Activated naive CD8-positive, alpha-beta T cell treated with anti-CD3 and anti-CD28 coated beads for 36 hours (primary cell): ENCODE data around the gene DNAH11. TPM values are rescaled to one million over a fixed set of nuclear protein-coding genes. Genes with fewer than 3 reads are reported as not detected.
"Not testable (repeated sequence)": the region's sequence is repeated elsewhere in the genome, so short reads cannot be mapped to it uniquely, and the experiment has no call there.

Experiments
- DNase-seq: peaks from one replicate; pipeline ENCODE4 v3.0.0; 2021
- H3K27ac Mint-ChIP-seq: one replicate; pipeline ENCODE4 v1.8.0; 2022; ENCODE audit warnings: mild to moderate bottlenecking, moderate library complexity, mixed read lengths
- H3K27me3 Mint-ChIP-seq: one replicate; pipeline ENCODE4 v1.8.0; 2022; ENCODE audit warnings: mild to moderate bottlenecking, mixed read lengths
- H3K36me3 Mint-ChIP-seq: one replicate; pipeline ENCODE4 v1.8.0; 2021; ENCODE audit warnings: mild to moderate bottlenecking, mixed read lengths
- H3K4me1 Mint-ChIP-seq: one replicate; pipeline ENCODE4 v1.8.0; 2021; ENCODE audit warnings: mixed read lengths
- H3K4me3 Mint-ChIP-seq: one replicate; pipeline ENCODE4 v1.8.0; 2022; ENCODE audit warnings: mild to moderate bottlenecking, moderate library complexity, mixed read lengths
- H3K9me3 Mint-ChIP-seq: one replicate; pipeline ENCODE4 v1.8.0; 2022; ENCODE audit warnings: mixed read lengths
- total RNA-seq, 2 experiments: library from RNA; stranded (reverse); gene quantifications; one replicate each; pipeline ENCODE4 v1.2.3, GENCODE V29; 2021

The DNAH11 gene
- total RNA-seq, 2 experiments from 2014 or later: 0.02 TPM; not detected in 1

- no peak overlapping the region for H3K4me3 Mint-ChIP-seq
- H3K27me3 Mint-ChIP-seq: no peaks in the 10 kb centered on the region
- no peaks in the 10 kb centered on the region for H3K9me3 Mint-ChIP-seq
- no peak for DNase-seq
- H3K4me1 Mint-ChIP-seq: peaks cover 2% of the 10 kb centered on the region
- no peak overlapping the region for H3K27ac Mint-ChIP-seq
- H3K36me3 Mint-ChIP-seq: peaks cover 9% of the 10 kb centered on the region
Observed at GRCh38 chr7:21869785-21870402, 327.1 kb downstream of the DNAH11 start.

- Mint-ChIP-seq H3K36me3 (peaks cover 5% of the 10 kb centered on the region), H3K4me1 (no peaks in the 10 kb centered on the region), H3K9me3 (no peaks in the 10 kb centered on the region), H3K27ac (no peak overlapping the region), H3K27me3 (no peaks in the 10 kb centered on the region), H3K4me3 (no peak overlapping the region)
- DNase-seq: no peak
Observed at GRCh38 chr7:21883069-21883468, 340.2 kb downstream of the DNAH11 start.

- H3K4me1 Mint-ChIP-seq, H3K27me3 Mint-ChIP-seq, H3K27ac Mint-ChIP-seq, H3K4me3 Mint-ChIP-seq, H3K36me3 Mint-ChIP-seq, H3K9me3 Mint-ChIP-seq, DNase-seq: not testable (repeated sequence)
Observed at GRCh38 chr7:21883501-21883900, 340.7 kb downstream of the DNAH11 start.

GRCh38 chr7:21884496-21884895 is 341.7 kb downstream of the DNAH11 start:
- Mint-ChIP-seq H3K4me1 (no peaks in the 10 kb centered on the region), H3K27me3 (no peaks in the 10 kb centered on the region), H3K27ac (no peak overlapping the region), H3K4me3 (no peak overlapping the region), H3K9me3 (no peaks in the 10 kb centered on the region), H3K36me3 (peaks cover 4% of the 10 kb centered on the region)
- DNase-seq: no peak

- H3K27me3 Mint-ChIP-seq: no peaks in the 10 kb centered on the region
- H3K27ac Mint-ChIP-seq: no peak overlapping the region
- no peak for DNase-seq
- H3K9me3 Mint-ChIP-seq: no peaks in the 10 kb centered on the region
- no peaks in the 10 kb centered on the region for H3K4me1 Mint-ChIP-seq
- no peak overlapping the region for H3K4me3 Mint-ChIP-seq
- H3K36me3 Mint-ChIP-seq: peaks cover 3% of the 10 kb centered on the region
Observed at GRCh38 chr7:21886396-21886795, 343.6 kb downstream of the DNAH11 start.

- Mint-ChIP-seq H3K9me3 (no peaks in the 10 kb centered on the region), H3K27ac (no peak overlapping the region), H3K27me3 (no peaks in the 10 kb centered on the region), H3K36me3 (peaks cover 3% of the 10 kb centered on the region), H3K4me3 (no peak overlapping the region), H3K4me1 (no peaks in the 10 kb centered on the region)
- DNase-seq: no peak
Observed at GRCh38 chr7:21887353-21887752, 344.5 kb downstream of the DNAH11 start.

- no peak overlapping the region for H3K27ac Mint-ChIP-seq
- H3K4me1 Mint-ChIP-seq: no peaks in the 10 kb centered on the region
- DNase-seq: no peak
- no peak overlapping the region for H3K4me3 Mint-ChIP-seq
- H3K27me3 Mint-ChIP-seq: no peaks in the 10 kb centered on the region
- H3K36me3 Mint-ChIP-seq: peaks cover 3% of the 10 kb centered on the region
- H3K9me3 Mint-ChIP-seq: no peaks in the 10 kb centered on the region
Observed at GRCh38 chr7:21887779-21888178, 344.9 kb downstream of the DNAH11 start.

- H3K27ac Mint-ChIP-seq: no peak overlapping the region
- no peaks in the 10 kb centered on the region for H3K4me1 Mint-ChIP-seq
- no peaks in the 10 kb centered on the region for H3K27me3 Mint-ChIP-seq
- H3K36me3 Mint-ChIP-seq: peaks cover 28% of the 10 kb centered on the region
- no peaks in the 10 kb centered on the region for H3K9me3 Mint-ChIP-seq
- H3K4me3 Mint-ChIP-seq: no peak overlapping the region
- no peak for DNase-seq
Observed at GRCh38 chr7:21891291-21891690, 348.5 kb downstream of the DNAH11 start.

GRCh38 chr7:21893401-21893800 is 350.6 kb downstream of the DNAH11 start:
- no peaks in the 10 kb centered on the region for H3K27me3 Mint-ChIP-seq
- H3K27ac Mint-ChIP-seq: no peak overlapping the region
- peaks cover 11% of the 10 kb centered on the region for H3K4me1 Mint-ChIP-seq

GRCh38 chr7:21898265-21898930 is 355.6 kb downstream of the DNAH11 start:
- peaks cover 79% of the 10 kb centered on the region for H3K36me3 Mint-ChIP-seq
- no peaks in the 10 kb centered on the region for H3K27me3 Mint-ChIP-seq
- H3K27ac Mint-ChIP-seq: peak overlapping the region; percentile 92
- peaks cover 9% of the 10 kb centered on the region for H3K9me3 Mint-ChIP-seq
- peaks cover 20% of the 10 kb centered on the region for H3K4me1 Mint-ChIP-seq
- peak overlapping the region; percentile 63 for H3K4me3 Mint-ChIP-seq
- no peak for DNase-seq

More at GRCh38 chr7:21893401-21893800, 350.6 kb downstream of the DNAH11 start:
- Mint-ChIP-seq H3K9me3 (peaks cover 5% of the 10 kb centered on the region), H3K36me3 (peaks cover 46% of the 10 kb centered on the region), H3K4me3 (no peak overlapping the region)
- DNase-seq: no peak

GRCh38 chr7:21902240-21902639 is 359.4 kb downstream of the DNAH11 start:
- Mint-ChIP-seq H3K27me3 (no peaks in the 10 kb centered on the region), H3K36me3 (peaks cover 67% of the 10 kb centered on the region), H3K4me1 (peaks cover 18% of the 10 kb centered on the region), H3K27ac (no peak overlapping the region), H3K4me3 (no peak overlapping the region), H3K9me3 (peaks cover 9% of the 10 kb centered on the region)
- DNase-seq: no peak

- Mint-ChIP-seq H3K27ac (no peak overlapping the region), H3K4me3 (no peak overlapping the region), H3K4me1 (peaks cover 11% of the 10 kb centered on the region), H3K27me3 (no peaks in the 10 kb centered on the region), H3K36me3 (peaks cover 61% of the 10 kb centered on the region), H3K9me3 (peaks cover 4% of the 10 kb centered on the region)
- DNase-seq: no peak
Observed at GRCh38 chr7:21903020-21903786, 360.4 kb downstream of the DNAH11 start.

GRCh38 chr7:21908746-21909145 is 365.9 kb downstream of the DNAH11 start:
- H3K36me3 Mint-ChIP-seq: peaks cover 37% of the 10 kb centered on the region
- H3K4me1 Mint-ChIP-seq: no peaks in the 10 kb centered on the region
- H3K27me3 Mint-ChIP-seq: no peaks in the 10 kb centered on the region
- DNase-seq: no peak
- no peaks in the 10 kb centered on the region for H3K9me3 Mint-ChIP-seq
- H3K27ac Mint-ChIP-seq: no peak overlapping the region
- H3K4me3 Mint-ChIP-seq: no peak overlapping the region

- no peaks in the 10 kb centered on the region for H3K9me3 Mint-ChIP-seq
- H3K27ac Mint-ChIP-seq: no peak overlapping the region
- DNase-seq: no peak
- peaks cover 42% of the 10 kb centered on the region for H3K36me3 Mint-ChIP-seq
- H3K4me1 Mint-ChIP-seq: no peaks in the 10 kb centered on the region
- H3K27me3 Mint-ChIP-seq: no peaks in the 10 kb centered on the region
- no peak overlapping the region for H3K4me3 Mint-ChIP-seq
Observed at GRCh38 chr7:21910253-21910652, 367.4 kb downstream of the DNAH11 start.

GRCh38 chr7:21911341-21911875 is 368.6 kb downstream of the DNAH11 start:
- H3K36me3 Mint-ChIP-seq: peaks cover 43% of the 10 kb centered on the region
- no peaks in the 10 kb centered on the region for H3K4me1 Mint-ChIP-seq
- H3K4me3 Mint-ChIP-seq: no peak overlapping the region
- no peak overlapping the region for H3K27ac Mint-ChIP-seq
- no peaks in the 10 kb centered on the region for H3K9me3 Mint-ChIP-seq
- DNase-seq: no peak
- no peaks in the 10 kb centered on the region for H3K27me3 Mint-ChIP-seq
